HCT116 (cell line): ENCODE measurements around the gene MAN1A1.

ENCODE experiments used
- EZH2phosphoT487 ChIP-seq: fragments of 200-600 bp; IDR thresholded peaks from 2 replicates; pipeline ENCODE4 v1.6.1; 2018; ENCODE audit warnings: antibody characterized with exemption, borderline replicate concordance
- POLR2AphosphoS5 ChIP-seq: IDR thresholded peaks from 2 replicates; pipeline ENCODE4 v1.6.1; 2011; ENCODE audit warnings: mild to moderate bottlenecking, low read depth, low read length, moderate library complexity
- TF ChIP-seq, protein P1 (sequence below), 3 experiments: fragments of 200-600 bp in 1 of 3; sonication (generic) in 1 of 3; IDR thresholded peaks in 2 of 3; conservative IDR thresholded peaks in 1 of 3; 2 replicates each; pipeline ENCODE4 v1.5.1; 2012 to 2017; ENCODE audit warnings: low read depth in 2 of 3, low read length in 2 of 3, antibody characterized with exemption in 1 of 3, borderline replicate concordance in 1 of 3, control low read depth in 1 of 3, mild to moderate bottlenecking in 1 of 3, mixed read lengths in 1 of 3, mixed run types in 1 of 3, moderate library complexity in 1 of 3; ENCODE audit not compliant: insufficient read depth in 1 of 3

DNA sequence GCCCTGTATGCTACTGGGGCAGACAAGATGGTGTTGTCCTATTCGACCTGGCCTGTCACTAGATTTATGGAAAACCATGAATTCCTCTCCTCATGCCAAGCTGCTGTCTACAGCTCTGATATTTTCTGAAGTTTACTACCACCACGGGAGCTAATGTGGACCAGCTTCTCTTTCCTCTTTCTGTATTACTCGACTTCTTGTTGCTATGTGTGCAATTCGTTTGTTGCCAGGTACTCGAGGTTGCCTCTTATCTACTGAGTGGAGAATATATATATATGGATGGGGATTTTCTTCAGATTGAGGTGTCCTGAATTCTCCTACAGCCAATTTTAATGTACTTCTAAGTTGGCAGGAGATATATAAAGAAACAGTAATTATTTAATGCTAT, 34.7 kb downstream of the MAN1A1 start:
- TF ChIP-seq, protein P1, sequence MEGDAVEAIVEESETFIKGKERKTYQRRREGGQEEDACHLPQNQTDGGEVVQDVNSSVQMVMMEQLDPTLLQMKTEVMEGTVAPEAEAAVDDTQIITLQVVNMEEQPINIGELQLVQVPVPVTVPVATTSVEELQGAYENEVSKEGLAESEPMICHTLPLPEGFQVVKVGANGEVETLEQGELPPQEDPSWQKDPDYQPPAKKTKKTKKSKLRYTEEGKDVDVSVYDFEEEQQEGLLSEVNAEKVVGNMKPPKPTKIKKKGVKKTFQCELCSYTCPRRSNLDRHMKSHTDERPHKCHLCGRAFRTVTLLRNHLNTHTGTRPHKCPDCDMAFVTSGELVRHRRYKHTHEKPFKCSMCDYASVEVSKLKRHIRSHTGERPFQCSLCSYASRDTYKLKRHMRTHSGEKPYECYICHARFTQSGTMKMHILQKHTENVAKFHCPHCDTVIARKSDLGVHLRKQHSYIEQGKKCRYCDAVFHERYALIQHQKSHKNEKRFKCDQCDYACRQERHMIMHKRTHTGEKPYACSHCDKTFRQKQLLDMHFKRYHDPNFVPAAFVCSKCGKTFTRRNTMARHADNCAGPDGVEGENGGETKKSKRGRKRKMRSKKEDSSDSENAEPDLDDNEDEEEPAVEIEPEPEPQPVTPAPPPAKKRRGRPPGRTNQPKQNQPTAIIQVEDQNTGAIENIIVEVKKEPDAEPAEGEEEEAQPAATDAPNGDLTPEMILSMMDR (IDR thresholded peaks at IDR 0.05 in 2 of 3, conservative IDR thresholded peaks at IDR 0.05 in 1 of 3; ENCODE audit: borderline replicate concordance in 1 of 3, insufficient read depth in 1 of 3, low read depth in 2 of 3, low read length in 2 of 3), result no peak
- no peak for TF ChIP-seq EZH2phosphoT487
- no peak for TF ChIP-seq POLR2AphosphoS5
